Panc1 (cell line): ENCODE data around the gene NOTCH1. TPM values are rescaled to one million over a fixed set of nuclear protein-coding genes. Genes with fewer than 3 reads are reported as not detected.

Experiments used
- ATAC-seq: fragments of 200-7000 bp; cut with Tn5 transposase; 2 replicates; pipeline ENCODE4 v1.9.1; 2020; ENCODE audit warnings: mild to moderate bottlenecking, moderate library complexity
- BruUV-seq: library from RNA; stranded (reverse); fragments of 400-500 nt; replicated peaks from 2 replicates; lab custom pipeline; 2021; lab: Mats Ljungman, UMichigan
- CTCF ChIA-PET: fragments of 300-600 bp; sonication (Branson Sonifier 250); formaldehyde crosslinking; loops from one replicate; lab custom pipeline; 2022; ENCODE audit warnings: antibody characterized with exemption; lab: Charles Lee
- POLR2A ChIA-PET: fragments of 300-600 bp; sonication (Branson Sonifier 250); formaldehyde crosslinking; loops from one replicate; lab custom pipeline; 2022; ENCODE audit warnings: antibody characterized with exemption; lab: Charles Lee
- DNase-seq: peaks from one replicate; pipeline ENCODE4 v3.0.0-alpha.2; 2010; ENCODE audit warnings: low read depth, low spot score
- H3K27ac ChIP-seq: 2 replicates; pipeline ENCODE4 v1.5.1; 2011; ENCODE audit warnings: mild to moderate bottlenecking, low read length, inconsistent platforms
- H3K27me3 ChIP-seq: fragments of 200-500 bp; sonication (Bioruptor generic); 2 replicates; pipeline ENCODE4 v1.6.0; 2014; ENCODE audit warnings: low read length, inconsistent platforms; ENCODE audit not compliant: control insufficient read depth, insufficient read depth
- H3K36me3 ChIP-seq: fragments of 200-500 bp; sonication (Bioruptor generic); 2 replicates; pipeline ENCODE4 v1.5.1; 2014; ENCODE audit warnings: inconsistent platforms, mild to moderate bottlenecking, low read length, moderate library complexity; ENCODE audit not compliant: control insufficient read depth, insufficient read depth
- H3K4me1 ChIP-seq: 2 replicates; pipeline ENCODE4 v1.5.1; 2011; ENCODE audit warnings: inconsistent platforms, mild to moderate bottlenecking, low read length, moderate library complexity; ENCODE audit not compliant: control insufficient read depth, insufficient read depth
- H3K4me3 ChIP-seq, 2 experiments: 2 replicates each; pipeline ENCODE4 v1.5.1; 2011 to 2012; ENCODE audit warnings: low read depth in 2 of 2, low read length in 2 of 2, mild to moderate bottlenecking in 2 of 2, inconsistent platforms in 1 of 2, moderate library complexity in 1 of 2
- H3K9me3 ChIP-seq: fragments of 200-500 bp; sonication (Bioruptor generic); 2 replicates; pipeline ENCODE4 v1.5.1; 2014; ENCODE audit warnings: low read depth, mild to moderate bottlenecking, inconsistent platforms, low read length, moderate library complexity; ENCODE audit not compliant: control insufficient read depth, insufficient read depth
- POLR2AphosphoS5 ChIP-seq: IDR thresholded peaks from 2 replicates; pipeline ENCODE4 v1.6.1; 2012; ENCODE audit warnings: mild to moderate bottlenecking, low read depth, low read length, moderate library complexity
- REST ChIP-seq, 2 experiments: IDR thresholded peaks; 2 replicates each; pipeline ENCODE4 v1.6.1; 2011 to 2012; ENCODE audit warnings: low read depth in 2 of 2, control low read depth in 1 of 2, low read length in 1 of 2, mild to moderate bottlenecking in 1 of 2, moderate library complexity in 1 of 2; ENCODE audit not compliant: insufficient read depth in 1 of 2
- SIN3A ChIP-seq: IDR thresholded peaks from 2 replicates; pipeline ENCODE4 v1.6.1; 2012; ENCODE audit warnings: low read depth, mild to moderate bottlenecking, low read length, moderate library complexity, borderline replicate concordance; ENCODE audit not compliant: insufficient read depth
- TCF7L2 ChIP-seq: IDR thresholded peaks from 2 replicates; pipeline ENCODE4 v1.6.1; 2011; ENCODE audit warnings: mild to moderate bottlenecking, low read depth, low read length, inconsistent platforms
- in situ Hi-C: cut with HindIII; loops from 2 replicates; pipeline ENCODE4 v1.10.0; 2016; ENCODE audit warnings: low sequenced_read_pairs, low pct_unique_long_range_greater_than_20kb
- intact Hi-C: fragments of 100-400 bp; cut with micrococcal nuclease; formaldehyde crosslinking; loops from one replicate; pipeline ENCODE4 v1.10.0; 2022; ENCODE audit not compliant: unreplicated experiment
- total RNA-seq: library from RNA; stranded (reverse); gene quantifications from one replicate; pipeline ENCODE4 v1.2.1, GENCODE V29; 2021; ENCODE audit not compliant: unreplicated experiment
- TF ChIP-seq, protein P1 (sequence below): fragments of 450-650 bp; IDR thresholded peaks from 2 replicates; pipeline ENCODE4 v1.5.1; 2017; ENCODE audit warnings: mild to moderate bottlenecking

Gene NOTCH1
- total RNA-seq, 1 experiment from 2014 or later, result 13.4 TPM

- CTCF ChIA-PET, result no interaction called here
- Histone ChIP-seq H3K4me1 (no peaks in the 10 kb centered on the region), H3K9me3 (no peaks in the 10 kb centered on the region), H3K4me3 (no peak overlapping the region), H3K27ac (no peak overlapping the region), H3K36me3 (peaks cover 5% of the 10 kb centered on the region), H3K27me3 (no peaks in the 10 kb centered on the region)
- intact Hi-C loops (no loop called here), in situ Hi-C loops (no loop called here)
- TF ChIP-seq SIN3A, result no peak
- TF ChIP-seq, protein P1, sequence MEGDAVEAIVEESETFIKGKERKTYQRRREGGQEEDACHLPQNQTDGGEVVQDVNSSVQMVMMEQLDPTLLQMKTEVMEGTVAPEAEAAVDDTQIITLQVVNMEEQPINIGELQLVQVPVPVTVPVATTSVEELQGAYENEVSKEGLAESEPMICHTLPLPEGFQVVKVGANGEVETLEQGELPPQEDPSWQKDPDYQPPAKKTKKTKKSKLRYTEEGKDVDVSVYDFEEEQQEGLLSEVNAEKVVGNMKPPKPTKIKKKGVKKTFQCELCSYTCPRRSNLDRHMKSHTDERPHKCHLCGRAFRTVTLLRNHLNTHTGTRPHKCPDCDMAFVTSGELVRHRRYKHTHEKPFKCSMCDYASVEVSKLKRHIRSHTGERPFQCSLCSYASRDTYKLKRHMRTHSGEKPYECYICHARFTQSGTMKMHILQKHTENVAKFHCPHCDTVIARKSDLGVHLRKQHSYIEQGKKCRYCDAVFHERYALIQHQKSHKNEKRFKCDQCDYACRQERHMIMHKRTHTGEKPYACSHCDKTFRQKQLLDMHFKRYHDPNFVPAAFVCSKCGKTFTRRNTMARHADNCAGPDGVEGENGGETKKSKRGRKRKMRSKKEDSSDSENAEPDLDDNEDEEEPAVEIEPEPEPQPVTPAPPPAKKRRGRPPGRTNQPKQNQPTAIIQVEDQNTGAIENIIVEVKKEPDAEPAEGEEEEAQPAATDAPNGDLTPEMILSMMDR, result no peak
- TF ChIP-seq TCF7L2, result no peak
- no peak for TF ChIP-seq REST (IDR thresholded peaks at IDR 0.05; ENCODE audit: insufficient read depth in 1 of 2, low read depth in 2 of 2, low read length in 1 of 2)
- TF ChIP-seq POLR2AphosphoS5, result no peak
- BruUV-seq, result no TSS peak
- DNase-seq (no peak), ATAC-seq (no peak)
- POLR2A ChIA-PET, result no interaction called here
Observed at GRCh38 chr9:136457326-136457725, 88.5 kb downstream of the NOTCH1 start.

DNA sequence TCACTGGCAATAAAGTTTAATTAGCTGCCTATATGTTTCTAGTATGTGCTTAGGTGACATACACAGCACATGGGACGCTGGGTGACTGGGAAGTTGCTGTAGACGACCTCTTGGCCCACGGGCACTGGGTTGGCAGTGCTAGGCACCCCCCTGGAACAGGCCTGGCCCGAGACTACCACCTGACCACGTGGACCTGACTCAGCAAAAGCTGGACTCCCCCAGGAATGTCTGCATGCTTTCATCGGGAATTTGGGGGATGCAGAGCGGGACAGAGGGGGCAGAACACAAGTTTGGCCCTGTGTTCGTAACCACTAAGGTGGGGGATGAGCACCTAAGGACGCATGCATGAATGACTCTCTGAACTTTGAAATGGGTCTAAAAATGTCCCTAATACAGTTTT, 89.6 kb downstream of the NOTCH1 start:
- H3K36me3 ChIP-seq, result peaks cover 5% of the 10 kb centered on the region
- no peak for ATAC-seq
- in situ Hi-C loops, result no loop called here
- POLR2A ChIA-PET, result no interaction called here
- no peaks in the 10 kb centered on the region for H3K27me3 ChIP-seq
- H3K9me3 ChIP-seq, result no peaks in the 10 kb centered on the region
- no TSS peak for BruUV-seq
- no peak for TF ChIP-seq POLR2AphosphoS5
- TF ChIP-seq REST (IDR thresholded peaks at IDR 0.05; ENCODE audit: insufficient read depth in 1 of 2, low read depth in 2 of 2, low read length in 1 of 2), result no peak
- TF ChIP-seq TCF7L2, result no peak
- no peak for TF ChIP-seq SIN3A
- TF ChIP-seq, protein P1, result no peak
- DNase-seq, result no peak
- intact Hi-C loops, result no loop called here
- no peak overlapping the region for H3K4me3 ChIP-seq
- H3K27ac ChIP-seq, result no peak overlapping the region
- CTCF ChIA-PET, result no interaction called here
- H3K4me1 ChIP-seq, result no peaks in the 10 kb centered on the region
